Thoracic aorta (tissue), 2 donors: ENCODE results near the gene DLL1. TPM values are rescaled to one million over a fixed set of nuclear protein-coding genes. Genes with fewer than 3 reads are reported as not detected.
"Not testable (repeated sequence)": the region's sequence is repeated elsewhere in the genome, so short reads cannot be mapped to it uniquely, and the experiment has no call there.

Experiments used
- ATAC-seq: fragments of 150-250 bp; one replicate; pipeline ENCODE4 v1.8.0; 2017; ENCODE audit warnings: low read depth; ENCODE audit not compliant: insufficient number of reproducible peaks, low FRiP score
- DNase-seq: peaks from one replicate; pipeline ENCODE4 v3.0.0-alpha.2; 2020; ENCODE audit warnings: low spot score
- H3K27ac ChIP-seq, 2 donors: fragments of 200-600 bp; sonication (generic); 1 replicate in 1 of 2; 2 replicates in 1 of 2; pipeline ENCODE4 v1.5.1; 2016; ENCODE audit warnings: mild to moderate bottlenecking in 2 of 2, moderate library complexity in 2 of 2
- H3K27me3 ChIP-seq: fragments of 200-600 bp; sonication (generic); replicated peaks from 2 replicates; pipeline ENCODE4 v1.6.0; 2016; ENCODE audit warnings: mild to moderate bottlenecking; ENCODE audit not compliant: insufficient read depth
- H3K36me3 ChIP-seq: fragments of 200-600 bp; sonication (generic); one replicate; pipeline ENCODE4 v1.5.1; 2016
- H3K4me1 ChIP-seq, 2 donors: fragments of 200-600 bp; sonication (generic); 1 replicate in 1 of 2; 2 replicates in 1 of 2; pipeline versions ENCODE4 v1.5.1 to v1.6.0; 2016; ENCODE audit warnings: low read depth in 2 of 2, mild to moderate bottlenecking in 1 of 2; ENCODE audit not compliant: control insufficient read depth in 1 of 2
- H3K4me3 ChIP-seq: fragments of 200-600 bp; sonication (generic); 2 replicates; pipeline ENCODE4 v1.5.1; 2016; ENCODE audit warnings: mild to moderate bottlenecking
- H3K9me3 ChIP-seq: fragments of 200-600 bp; sonication (generic); 2 replicates; pipeline ENCODE4 v1.5.1; 2016
- CTCF ChIP-seq: fragments of 200-600 bp; sonication (generic); IDR thresholded peaks from one replicate; pipeline ENCODE4 v1.5.1; 2019; ENCODE audit warnings: antibody characterized with exemption
- total RNA-seq, 2 donors: library from RNA; depleted of rRNA; stranded (reverse); fragments of >200 nt; gene quantifications; one replicate each; pipeline versions ENCODE4 v1.1.0 to v1.2.3, GENCODE V29; 2016

The DLL1 gene
- total RNA-seq, 2 donors from 2014 or later = 6.1 to 12.6 TPM

DNA sequence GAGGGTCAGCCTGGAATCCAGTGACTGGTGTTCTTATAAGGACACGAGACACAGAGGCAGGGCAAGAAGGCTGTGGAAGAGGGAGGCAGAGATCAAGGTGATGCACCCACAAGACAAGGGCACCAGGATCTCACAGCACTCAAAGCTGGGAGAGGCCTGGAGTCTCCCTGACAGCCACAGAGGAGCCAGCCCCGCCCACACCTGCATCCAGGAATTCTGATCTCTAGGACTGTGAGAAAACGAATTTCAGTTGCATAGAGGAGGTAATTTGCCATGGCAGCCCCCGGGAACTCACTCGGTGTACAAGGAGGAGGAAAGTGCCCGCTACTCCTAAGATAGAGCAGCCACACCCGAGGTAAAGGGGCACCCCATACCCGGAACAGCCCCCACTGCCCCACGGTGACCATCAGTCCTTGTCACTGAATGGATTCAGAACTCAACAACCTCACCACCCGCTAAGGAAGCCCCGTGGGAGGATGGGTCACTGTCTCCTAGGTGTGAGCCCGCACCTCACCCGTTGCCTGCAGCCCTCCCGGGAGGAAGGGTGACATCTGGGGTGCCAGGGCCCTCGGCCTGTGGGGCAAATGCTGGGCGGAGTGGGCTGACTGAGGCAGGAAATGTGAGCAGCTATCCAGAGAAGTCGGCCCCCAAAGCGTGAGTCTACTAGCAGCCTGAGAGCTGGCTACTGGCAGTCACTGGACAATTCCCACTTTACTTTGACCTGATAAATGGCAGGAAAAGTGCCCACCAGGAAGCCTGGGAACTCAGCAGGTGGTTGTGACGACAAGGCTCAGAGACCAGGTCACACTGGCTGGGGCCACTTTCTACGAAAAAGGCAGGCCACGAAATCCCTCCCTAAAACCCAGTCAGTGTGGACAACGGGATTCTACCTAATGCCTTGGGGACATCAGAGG is 22.4 kb downstream of the DLL1 start:
- H3K4me1 ChIP-seq = no peaks in the 10 kb centered on the region
- ATAC-seq (no peak), DNase-seq (no peak)
- H3K36me3 ChIP-seq = no peaks in the 10 kb centered on the region
- H3K27me3 ChIP-seq = no peaks in the 10 kb centered on the region
- TF ChIP-seq CTCF = no peak
- H3K27ac ChIP-seq = no peak overlapping the region
- H3K9me3 ChIP-seq = no peaks in the 10 kb centered on the region
- H3K4me3 ChIP-seq = no peak overlapping the region

- ATAC-seq = no peak
Observed at GRCh38 chr6:170267688-170268087, 23.2 kb downstream of the DLL1 start.

GRCh38 chr6:170266061-170266825 is 24.6 kb downstream of the DLL1 start:
- TF ChIP-seq CTCF = no peak
- ATAC-seq (no peak), DNase-seq (no peak)
- no peak overlapping the region for H3K4me3 ChIP-seq
- no peaks in the 10 kb centered on the region for H3K27me3 ChIP-seq
- H3K27ac ChIP-seq = no peak overlapping the region
- no peaks in the 10 kb centered on the region for H3K4me1 ChIP-seq
- no peaks in the 10 kb centered on the region for H3K36me3 ChIP-seq
- H3K9me3 ChIP-seq = no peaks in the 10 kb centered on the region

More at GRCh38 chr6:170267688-170268087, 23.2 kb downstream of the DLL1 start:
- no peaks in the 10 kb centered on the region for H3K9me3 ChIP-seq
- no peak for TF ChIP-seq CTCF
- no peak overlapping the region for H3K4me3 ChIP-seq
- no peaks in the 10 kb centered on the region for H3K36me3 ChIP-seq
- H3K27me3 ChIP-seq = no peaks in the 10 kb centered on the region
- H3K27ac ChIP-seq = no peak overlapping the region
- no peaks in the 10 kb centered on the region for H3K4me1 ChIP-seq
- no peak for DNase-seq

GRCh38 chr6:170265655-170266054 is 25.2 kb downstream of the DLL1 start:
- H3K4me3 ChIP-seq = no peak overlapping the region
- no peak for TF ChIP-seq CTCF
- H3K36me3 ChIP-seq = no peaks in the 10 kb centered on the region
- no peak overlapping the region for H3K27ac ChIP-seq
- no peak for DNase-seq
- ATAC-seq = no peak
- H3K27me3 ChIP-seq = no peaks in the 10 kb centered on the region
- H3K4me1 ChIP-seq = no peaks in the 10 kb centered on the region
- no peaks in the 10 kb centered on the region for H3K9me3 ChIP-seq

GRCh38 chr6:170264644-170265043 is 26.2 kb downstream of the DLL1 start:
- DNase-seq, H3K9me3 ChIP-seq, H3K4me1 ChIP-seq, H3K27ac ChIP-seq, H3K4me3 ChIP-seq, H3K27me3 ChIP-seq, ATAC-seq, H3K36me3 ChIP-seq: not testable (repeated sequence)
